HG02973 (cell line): ENCODE results near the gene EIF5A2.
A peak's percentile ranks its signal among the peaks of the same experiment; 100 is the strongest.
"Not testable (repeated sequence)": the region's sequence is repeated elsewhere in the genome, so short reads cannot be mapped to it uniquely, and the experiment has no call there.

Source experiments
- ATAC-seq: cut with Tn5 transposase; IDR thresholded peaks from one replicate; pipeline ENCODE4 v1.9.1; 2021; ENCODE audit warnings: moderate library complexity; ENCODE audit not compliant: unreplicated experiment

The EIF5A2 gene

DNA sequence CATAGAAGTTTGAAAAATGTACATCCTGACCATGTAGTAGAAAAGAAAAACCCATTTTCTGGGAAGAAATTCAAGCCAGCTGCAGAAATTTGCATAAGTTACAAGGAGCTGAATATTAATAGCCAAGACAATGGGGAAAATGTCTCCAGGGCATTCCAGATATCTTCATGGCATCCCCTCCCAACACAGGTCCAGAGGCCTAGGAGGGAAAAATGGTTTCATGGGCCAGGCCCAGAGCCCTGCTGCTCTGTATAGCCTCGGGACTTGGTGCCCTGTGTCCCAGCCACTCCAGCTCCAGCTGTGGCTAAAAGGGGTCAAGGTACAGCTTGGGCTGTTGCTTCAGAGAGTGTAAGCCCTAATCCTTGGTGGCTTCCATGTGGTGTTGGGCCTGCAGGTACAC lies 11.2 kb downstream of the EIF5A2 start:
- not testable (repeated sequence) for ATAC-seq

DNA sequence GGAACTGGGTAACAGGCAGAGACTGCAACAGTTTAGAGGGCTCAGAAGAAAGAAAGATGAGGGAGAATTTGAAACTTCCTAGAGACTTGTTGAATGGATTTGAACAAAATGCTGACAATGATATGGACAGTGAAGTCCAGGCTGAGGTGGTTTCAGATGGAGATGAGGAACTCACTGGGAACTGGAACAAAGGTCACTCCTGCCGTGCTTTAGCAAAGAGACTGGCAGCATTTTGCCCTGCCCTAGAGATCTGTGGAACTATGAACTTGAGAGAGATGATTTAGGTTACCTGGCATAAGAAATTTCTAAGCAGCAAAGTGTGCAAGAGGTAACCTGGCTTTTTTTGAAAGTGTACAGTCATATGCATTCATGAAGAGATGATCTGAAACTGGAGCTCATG lies 11.7 kb downstream of the EIF5A2 start:
- no peak for ATAC-seq

GRCh38 chr3:170896333-170896732 lies 12.1 kb downstream of the EIF5A2 start:
- ATAC-seq, result not testable (repeated sequence)

GRCh38 chr3:170893895-170894294 lies 14.5 kb downstream of the EIF5A2 start:
- no peak for ATAC-seq

DNA sequence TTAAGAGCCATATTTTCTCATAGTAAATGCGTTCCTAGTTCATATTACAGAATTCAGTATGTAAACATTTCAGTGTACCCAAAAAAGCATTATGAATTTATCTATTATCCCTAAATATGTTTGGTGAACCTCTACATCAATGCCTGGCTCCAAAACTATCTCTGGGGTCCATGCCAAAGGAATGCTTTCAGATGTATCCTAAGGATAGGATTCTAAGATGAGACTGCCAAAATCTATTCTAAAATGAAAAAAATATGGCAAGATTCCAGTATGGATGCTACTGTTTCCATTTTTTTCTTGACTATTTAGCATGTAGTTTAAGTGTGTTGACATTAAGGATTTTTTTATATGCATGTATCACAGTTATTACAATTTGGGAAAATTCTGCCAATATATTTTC lies 18.8 kb downstream of the EIF5A2 start:
- no peak for ATAC-seq

DNA sequence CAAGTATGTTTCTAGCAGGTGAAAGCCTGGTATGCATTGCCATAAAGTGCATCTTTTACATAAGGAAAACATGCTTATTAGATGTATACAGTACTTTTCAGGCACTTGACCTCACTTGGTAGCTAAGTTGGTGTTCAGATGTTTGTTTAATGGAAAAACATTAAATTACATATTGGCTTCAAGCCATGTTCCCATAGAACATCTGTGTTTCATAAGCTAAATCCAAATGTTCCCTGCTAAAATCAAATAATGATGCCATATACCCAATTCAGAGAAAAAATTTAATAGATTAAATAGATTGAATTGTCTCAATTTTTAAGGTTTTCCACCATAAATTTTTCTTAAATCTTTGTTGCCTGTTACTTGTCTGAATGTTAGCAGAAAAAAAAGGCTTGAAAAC lies 19.3 kb downstream of the EIF5A2 start:
- no peak for ATAC-seq

DNA sequence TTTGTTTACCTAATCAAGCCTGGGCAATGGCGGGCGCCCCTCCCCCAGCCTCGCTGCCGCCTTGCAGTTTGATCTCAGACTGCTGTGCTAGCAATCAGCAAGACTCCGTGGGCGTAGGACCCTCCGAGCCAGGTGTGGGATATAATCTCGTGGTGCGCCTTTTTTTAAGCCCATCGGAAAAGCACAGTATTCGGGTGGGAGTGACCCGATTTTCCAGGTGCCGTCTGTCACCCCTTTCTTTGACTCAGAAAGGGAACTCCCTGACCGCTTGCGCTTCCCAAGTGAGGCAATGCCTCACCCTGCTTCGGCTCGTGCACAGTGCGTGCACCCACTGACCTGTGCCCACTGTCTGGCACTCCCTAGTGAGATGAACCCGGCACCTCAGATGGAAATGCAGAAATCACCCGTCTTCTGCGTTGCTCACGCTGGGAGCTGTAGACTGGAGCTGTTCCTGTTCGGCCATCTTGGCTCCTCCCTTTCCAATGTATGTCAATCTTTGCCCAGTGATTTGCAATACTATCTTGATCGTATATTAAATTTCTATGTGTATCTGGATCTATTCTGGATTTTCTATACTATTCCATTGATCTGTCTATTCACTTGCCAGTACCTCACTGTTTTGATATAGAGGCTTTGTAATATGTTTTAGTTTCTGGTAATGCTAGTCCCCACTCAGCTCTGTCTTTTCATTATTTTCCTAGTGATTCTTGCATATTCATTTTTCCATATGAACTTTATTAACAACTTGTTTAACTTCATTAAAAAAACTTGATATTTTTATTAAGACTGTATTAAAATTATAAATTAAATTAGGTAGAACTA lies 24.1 kb downstream of the EIF5A2 start:
- not testable (repeated sequence) for ATAC-seq

GRCh38 chr3:170878688-170879087 lies 29.7 kb downstream of the EIF5A2 start:
- ATAC-seq, result not testable (repeated sequence)

GRCh38 chr3:170877311-170877710 lies 31.1 kb downstream of the EIF5A2 start:
- ATAC-seq, result not testable (repeated sequence)

DNA sequence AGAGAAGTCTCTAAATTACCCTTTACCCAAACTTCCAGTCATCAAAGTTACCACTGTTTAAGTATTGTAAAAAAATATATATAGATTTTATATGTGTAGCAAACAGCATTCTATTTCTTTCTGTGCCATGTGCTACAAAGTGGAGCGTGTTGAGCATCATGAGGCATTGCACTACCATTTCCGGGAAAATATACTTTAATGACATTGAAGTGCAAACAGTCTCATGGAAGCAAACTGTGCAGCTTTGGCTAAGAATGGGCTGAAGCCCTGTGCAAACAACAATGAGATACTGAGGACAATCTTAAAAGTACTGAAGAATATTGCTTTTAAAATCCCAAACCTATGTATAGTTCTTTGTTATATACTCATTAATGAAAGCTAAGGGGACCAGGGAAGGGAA lies 31.9 kb downstream of the EIF5A2 start:
- no peak for ATAC-seq

GRCh38 chr3:170869645-170870593 lies 38.5 kb downstream of the EIF5A2 start, which contains the start of gene RPL22L1:
Gene RPL22L1, minus strand, starts transcription at chr3:170870195. Its CDS starts 28 bp downstream, at chr3:170870167.
- peak; percentile 97 for ATAC-seq

- no peak for ATAC-seq
Measured at GRCh38 chr3:170869239-170869590, 39.2 kb downstream of the EIF5A2 start.

- ATAC-seq, result no peak
Measured at GRCh38 chr3:170868577-170869238, 39.7 kb downstream of the EIF5A2 start.

- no peak for ATAC-seq
Measured at GRCh38 chr3:170867143-170867937, 41.1 kb downstream of the EIF5A2 start.

- no peak for ATAC-seq
Measured at GRCh38 chr3:170866499-170866898, 41.9 kb downstream of the EIF5A2 start.

DNA sequence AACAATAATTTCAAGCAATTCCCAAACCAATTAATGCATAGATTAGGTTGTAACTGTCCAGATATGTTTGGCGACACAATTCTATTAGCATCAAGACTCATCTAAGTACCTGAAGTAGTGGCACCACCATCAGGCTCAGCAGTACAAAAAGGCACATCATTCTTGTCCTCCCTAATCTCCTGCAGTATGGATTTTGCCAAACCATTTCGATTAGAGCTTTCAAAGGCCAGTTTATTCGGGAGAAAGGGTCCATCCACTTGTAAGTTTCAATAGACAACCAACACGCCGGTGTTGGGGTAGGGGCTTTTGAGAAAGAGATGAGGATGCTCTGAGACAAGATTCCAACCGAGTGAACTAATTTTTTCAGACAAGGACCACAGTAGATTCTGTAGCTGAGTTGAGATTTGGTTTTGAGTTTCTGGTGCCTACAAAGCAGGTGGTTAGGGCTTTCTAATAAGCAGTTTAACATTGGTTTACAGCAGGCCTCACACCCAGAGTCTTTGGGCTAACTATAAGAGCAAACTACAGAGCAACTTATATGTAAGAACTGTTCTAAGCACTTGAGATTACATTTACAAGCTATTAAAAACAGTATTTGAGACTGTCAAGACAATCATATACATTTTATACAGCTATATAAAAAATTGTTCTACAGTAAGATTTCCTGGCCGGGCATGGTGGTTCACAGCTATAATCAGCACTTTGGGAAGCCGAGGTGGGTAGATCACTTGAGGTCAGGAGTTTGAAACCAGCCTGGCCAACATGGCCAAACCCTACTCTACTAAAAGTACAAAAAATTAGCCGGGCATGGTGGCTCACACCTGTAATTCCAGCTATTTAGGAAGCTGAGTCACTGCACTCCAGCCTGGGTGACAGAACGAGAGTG lies 43.0 kb downstream of the EIF5A2 start:
- no peak for ATAC-seq

GRCh38 chr3:170864525-170865208 lies 43.8 kb downstream of the EIF5A2 start:
- no peak for ATAC-seq

GRCh38 chr3:170863816-170864215 lies 44.6 kb downstream of the EIF5A2 start:
- ATAC-seq, result no peak
